Measurements from ENCODE around the gene TMOD3.

Gene TMOD3

DNA sequence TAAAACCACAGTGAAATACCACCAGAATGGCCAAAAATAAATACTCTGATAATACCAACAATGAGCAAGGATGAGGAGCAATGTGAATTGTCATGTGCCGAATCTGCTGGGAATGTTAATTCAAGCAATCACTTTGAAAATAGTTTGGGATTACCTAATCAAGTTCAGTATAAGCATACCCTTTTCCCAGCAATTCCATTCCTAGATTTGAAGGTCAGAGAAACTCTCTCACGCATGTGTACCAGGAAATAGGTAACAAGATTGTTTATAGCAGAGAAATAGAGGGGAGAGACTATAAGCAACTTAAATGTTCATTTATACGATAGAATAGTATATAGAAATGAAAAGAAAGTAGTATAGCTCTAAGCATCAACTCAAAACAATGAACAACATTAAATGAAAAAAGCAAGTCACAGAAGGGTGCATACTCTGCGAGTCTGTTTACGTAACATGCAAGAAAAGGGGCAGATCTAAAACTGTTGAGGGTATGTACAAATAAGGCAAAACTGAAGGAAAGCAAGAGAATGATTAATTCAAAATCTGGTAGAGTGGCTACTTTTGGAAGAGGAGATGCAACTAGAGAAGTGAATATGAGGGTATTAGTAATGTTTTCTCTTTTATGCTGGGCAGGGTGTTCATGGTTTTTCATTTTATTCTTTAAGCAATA, 27.4 kb downstream of the TMOD3 start:
- no peaks in the 10 kb centered on the region for H3K9me3 ChIP-seq (ENCODE audit: low read length)
- H3K4me3 ChIP-seq (ENCODE audit: low read length), result no peak overlapping the region
- no peaks in the 10 kb centered on the region for H3K27me3 ChIP-seq (ENCODE audit: insufficient read depth, low read length)
- H3K4me1 ChIP-seq (ENCODE audit: insufficient read depth, low read length), result peaks cover 24% of the 10 kb centered on the region
- H3K36me3 ChIP-seq (ENCODE audit: insufficient read depth, low read length), result peaks cover 2% of the 10 kb centered on the region
- no peak overlapping the region for H2AFZ ChIP-seq (ENCODE audit: low read depth, low read length)

DNA sequence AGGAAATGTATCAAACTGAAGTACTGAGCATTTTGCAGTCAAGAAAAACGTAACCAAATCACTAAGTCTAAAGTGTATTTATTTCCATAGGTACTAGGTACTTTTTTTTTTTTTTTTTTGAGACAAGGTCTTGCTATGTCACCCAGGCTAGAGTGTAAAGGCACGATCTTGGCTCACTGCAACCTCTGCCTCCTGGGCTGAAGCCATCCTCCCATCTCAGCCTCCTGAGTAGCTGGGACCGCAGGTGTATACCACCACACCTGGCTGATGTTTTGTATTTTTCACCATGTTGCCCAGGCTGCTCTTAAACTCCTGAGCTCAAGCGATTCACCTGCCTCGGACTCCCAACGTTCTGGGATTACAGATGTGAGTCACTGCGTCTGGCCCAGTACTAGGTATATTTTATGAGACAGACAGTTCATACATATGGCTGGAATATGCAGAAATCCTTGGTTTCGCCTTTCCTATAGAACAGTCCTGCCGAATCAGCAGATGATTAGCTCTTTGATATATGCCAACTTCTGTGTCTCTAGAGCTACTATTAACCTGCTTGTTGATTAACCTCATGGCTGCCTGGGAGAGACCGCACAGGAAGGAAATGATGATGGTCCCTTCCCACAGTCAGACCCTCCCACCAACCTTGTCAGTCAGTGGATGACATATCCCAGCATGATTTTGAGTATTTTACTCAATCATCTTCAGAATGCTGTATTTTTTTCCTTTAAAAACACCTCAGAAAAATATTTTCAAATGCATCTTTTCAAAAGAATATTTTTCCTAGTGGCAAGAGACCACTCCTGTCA, 32.3 kb downstream of the TMOD3 start:
- peaks cover 4% of the 10 kb centered on the region for H3K4me1 ChIP-seq (ENCODE audit: insufficient read depth, low read length)
- H3K27me3 ChIP-seq (ENCODE audit: insufficient read depth, low read length), result no peaks in the 10 kb centered on the region
- H3K4me3 ChIP-seq (ENCODE audit: low read length), result no peak overlapping the region
- no peak overlapping the region for H2AFZ ChIP-seq (ENCODE audit: low read depth, low read length)
- H3K9me3 ChIP-seq (ENCODE audit: low read length), result peaks cover 2% of the 10 kb centered on the region
- H3K36me3 ChIP-seq (ENCODE audit: insufficient read depth, low read length), result peaks cover 28% of the 10 kb centered on the region

DNA sequence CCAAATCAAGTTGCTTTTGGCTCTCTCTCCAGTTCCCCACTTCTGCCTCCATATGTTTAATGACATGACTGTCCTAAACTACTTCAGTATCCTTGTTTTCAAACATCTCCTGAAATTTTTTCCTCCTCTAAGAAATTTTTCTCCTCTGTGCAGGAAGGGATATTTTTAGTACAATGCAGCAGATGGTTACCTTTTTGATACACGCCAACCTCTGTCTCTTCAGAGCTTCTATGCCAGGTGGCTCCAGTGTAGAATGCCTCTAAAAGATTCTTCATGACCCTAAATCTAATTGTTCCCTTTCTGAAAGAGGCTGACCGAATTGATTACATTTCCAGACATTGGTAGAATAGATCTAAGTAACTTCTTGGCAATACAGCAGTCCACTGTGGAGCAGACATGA, 33.7 kb downstream of the TMOD3 start:
- H3K4me1 ChIP-seq (ENCODE audit: insufficient read depth, low read length), result no peaks in the 10 kb centered on the region
- peaks cover 28% of the 10 kb centered on the region for H3K36me3 ChIP-seq (ENCODE audit: insufficient read depth, low read length)
- no peaks in the 10 kb centered on the region for H3K27me3 ChIP-seq (ENCODE audit: insufficient read depth, low read length)
- H3K9me3 ChIP-seq (ENCODE audit: low read length), result peaks cover 2% of the 10 kb centered on the region
- no peak overlapping the region for H2AFZ ChIP-seq (ENCODE audit: low read depth, low read length)
- H3K4me3 ChIP-seq (ENCODE audit: low read length), result no peak overlapping the region

DNA sequence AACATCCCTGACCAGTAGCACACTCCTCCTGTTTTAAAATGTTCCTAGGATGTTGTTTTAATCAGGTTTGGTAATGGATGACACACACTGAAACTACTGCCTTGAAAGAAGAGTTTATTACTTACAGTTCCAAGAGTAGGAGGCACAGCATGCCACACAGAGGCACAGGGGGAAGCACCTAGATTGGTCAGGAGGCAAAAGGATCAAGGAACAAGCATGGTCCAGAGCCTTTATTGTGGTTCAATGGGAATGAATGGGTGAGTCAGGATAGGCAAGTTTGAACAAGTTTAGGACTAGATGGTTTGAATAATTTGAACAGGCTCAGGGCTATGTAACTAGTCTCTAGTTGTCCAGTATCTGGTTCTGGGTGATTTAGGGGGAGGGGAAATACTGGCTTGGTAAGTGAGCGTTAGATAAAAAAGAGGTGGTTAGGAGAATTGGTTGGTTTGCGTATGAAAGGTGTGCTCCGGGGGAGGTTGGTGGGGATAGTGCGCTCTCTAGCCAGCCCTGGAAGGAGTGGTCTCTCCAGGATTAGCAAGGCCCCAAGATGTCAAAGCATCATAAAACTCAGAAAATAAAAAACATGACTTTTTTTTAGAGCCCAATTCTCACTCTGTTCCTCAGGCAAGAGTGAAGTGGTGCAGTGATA, 35.1 kb downstream of the TMOD3 start:
- Histone ChIP-seq H3K4me1 (ENCODE audit: insufficient read depth, low read length) (peaks cover 2% of the 10 kb centered on the region), H3K27me3 (ENCODE audit: insufficient read depth, low read length) (no peaks in the 10 kb centered on the region), H2AFZ (ENCODE audit: low read depth, low read length) (no peak overlapping the region), H3K4me3 (ENCODE audit: low read length) (no peak overlapping the region), H3K9me3 (ENCODE audit: low read length) (peaks cover 2% of the 10 kb centered on the region), H3K36me3 (ENCODE audit: insufficient read depth, low read length) (peaks cover 26% of the 10 kb centered on the region)

DNA sequence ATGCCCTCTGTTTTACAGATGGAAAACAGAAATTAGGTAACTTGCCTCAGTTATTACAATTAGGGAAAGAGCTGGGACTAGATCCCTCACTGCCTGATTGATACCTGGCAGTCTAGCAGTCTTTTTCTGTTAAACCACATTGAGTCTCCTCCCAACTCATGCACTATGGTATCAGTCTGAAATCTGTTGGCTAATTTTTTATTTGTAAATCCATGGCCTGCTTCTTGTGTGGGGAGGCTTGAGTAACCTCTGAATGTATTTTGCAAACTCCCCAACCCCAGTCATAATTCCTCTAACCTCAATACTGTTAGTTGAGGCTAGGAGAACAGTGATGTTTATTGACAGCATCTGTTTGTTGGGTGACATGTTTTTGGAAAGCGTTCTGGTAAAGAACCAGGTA, 35.9 kb downstream of the TMOD3 start:
- Histone ChIP-seq H3K4me3 (ENCODE audit: low read length) (no peak overlapping the region), H2AFZ (ENCODE audit: low read depth, low read length) (no peak overlapping the region), H3K9me3 (ENCODE audit: low read length) (peaks cover 2% of the 10 kb centered on the region), H3K4me1 (ENCODE audit: insufficient read depth, low read length) (peaks cover 2% of the 10 kb centered on the region), H3K36me3 (ENCODE audit: insufficient read depth, low read length) (peaks cover 26% of the 10 kb centered on the region), H3K27me3 (ENCODE audit: insufficient read depth, low read length) (no peaks in the 10 kb centered on the region)

DNA sequence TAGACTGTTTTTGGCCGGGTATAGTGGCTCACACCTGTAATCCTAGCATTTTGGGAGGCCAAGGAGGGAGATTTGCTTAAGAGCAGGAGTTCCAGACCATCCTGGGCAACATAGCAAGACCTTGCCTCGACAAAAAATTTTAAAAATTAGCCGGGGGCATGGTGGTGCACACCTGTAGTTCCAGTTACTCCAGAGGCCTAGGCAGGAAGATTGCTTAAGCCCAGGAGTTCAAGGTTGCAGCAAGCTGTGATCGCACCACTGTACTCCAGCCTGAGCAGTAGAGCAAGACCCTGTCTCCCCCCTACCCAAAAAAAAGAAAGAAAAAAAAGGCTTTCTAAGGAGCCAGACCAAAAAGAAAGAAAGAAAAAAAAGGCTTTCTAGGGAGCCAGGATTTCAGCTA, 36.7 kb downstream of the TMOD3 start:
- Histone ChIP-seq H3K36me3 (ENCODE audit: insufficient read depth, low read length) (peaks cover 32% of the 10 kb centered on the region), H3K9me3 (ENCODE audit: low read length) (peaks cover 2% of the 10 kb centered on the region), H2AFZ (ENCODE audit: low read depth, low read length) (no peak overlapping the region), H3K4me1 (ENCODE audit: insufficient read depth, low read length) (peaks cover 2% of the 10 kb centered on the region), H3K27me3 (ENCODE audit: insufficient read depth, low read length) (no peaks in the 10 kb centered on the region), H3K4me3 (ENCODE audit: low read length) (no peak overlapping the region)

DNA sequence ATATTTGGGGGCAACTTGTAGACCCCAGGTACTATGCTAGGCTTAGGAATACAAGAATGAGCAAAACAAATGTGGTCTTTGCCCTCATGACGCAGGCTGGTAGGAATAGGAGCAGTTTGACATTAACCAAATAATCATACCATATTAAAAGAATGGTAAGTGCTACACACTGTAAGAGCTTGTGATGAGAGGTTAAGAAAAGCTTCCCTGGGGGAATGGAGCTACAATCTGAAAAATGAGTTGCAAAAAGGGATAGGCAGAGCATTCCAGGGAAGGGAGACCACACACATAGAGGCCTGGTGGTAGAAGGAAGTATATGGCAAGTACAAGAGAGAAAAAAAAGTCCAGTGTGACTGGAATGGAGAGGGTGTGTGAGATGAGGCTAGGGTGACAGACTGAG, 37.3 kb downstream of the TMOD3 start:
- H3K36me3 ChIP-seq (ENCODE audit: insufficient read depth, low read length), result peaks cover 35% of the 10 kb centered on the region
- no peaks in the 10 kb centered on the region for H3K27me3 ChIP-seq (ENCODE audit: insufficient read depth, low read length)
- H3K4me3 ChIP-seq (ENCODE audit: low read length), result no peak overlapping the region
- peaks cover 2% of the 10 kb centered on the region for H3K4me1 ChIP-seq (ENCODE audit: insufficient read depth, low read length)
- peaks cover 2% of the 10 kb centered on the region for H3K9me3 ChIP-seq (ENCODE audit: low read length)
- no peak overlapping the region for H2AFZ ChIP-seq (ENCODE audit: low read depth, low read length)

DNA sequence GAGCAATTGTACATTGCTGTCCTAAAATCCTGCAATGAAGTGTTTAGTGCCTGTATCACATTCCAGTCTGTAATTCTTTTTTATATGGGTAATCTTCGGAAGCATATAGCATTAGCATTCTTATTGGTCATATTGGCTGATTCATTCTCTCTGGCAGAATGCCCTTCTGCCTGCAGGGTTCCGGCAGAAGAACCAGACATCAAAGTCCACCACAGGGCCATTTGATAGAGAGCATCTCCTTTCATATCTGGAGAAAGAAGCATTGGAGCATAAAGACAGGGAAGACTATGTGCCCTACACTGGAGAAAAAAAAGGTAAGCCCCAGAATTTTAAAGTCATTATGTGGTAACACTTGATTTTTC, 39.6 kb downstream of the TMOD3 start:
- no peak overlapping the region for H3K4me3 ChIP-seq (ENCODE audit: low read length)
- peaks cover 2% of the 10 kb centered on the region for H3K9me3 ChIP-seq (ENCODE audit: low read length)
- H3K36me3 ChIP-seq (ENCODE audit: insufficient read depth, low read length), result peaks cover 24% of the 10 kb centered on the region
- no peak overlapping the region for H2AFZ ChIP-seq (ENCODE audit: low read depth, low read length)
- no peaks in the 10 kb centered on the region for H3K27me3 ChIP-seq (ENCODE audit: insufficient read depth, low read length)
- H3K4me1 ChIP-seq (ENCODE audit: insufficient read depth, low read length), result peaks cover 2% of the 10 kb centered on the region

DNA sequence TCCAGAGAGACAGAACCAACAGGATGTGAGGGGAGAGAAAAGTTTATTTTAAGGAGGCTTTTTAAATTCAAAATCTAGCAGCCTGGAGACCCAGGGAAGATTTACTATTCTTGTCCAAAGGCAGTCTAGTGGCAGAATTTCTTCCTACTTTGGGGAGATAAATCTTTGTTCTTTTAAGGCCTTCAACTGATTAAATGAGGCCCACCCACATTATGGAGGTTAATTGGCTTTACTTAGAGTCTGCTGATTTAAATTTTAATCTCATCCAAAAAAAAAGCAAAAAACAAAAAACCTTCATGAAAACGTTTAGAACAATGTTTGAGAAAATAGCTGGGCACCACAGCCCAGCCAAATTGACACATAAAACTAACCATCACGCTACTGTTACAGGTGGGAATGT, 41.3 kb downstream of the TMOD3 start:
- H2AFZ ChIP-seq (ENCODE audit: low read depth, low read length), result no peak overlapping the region
- H3K36me3 ChIP-seq (ENCODE audit: insufficient read depth, low read length), result peaks cover 14% of the 10 kb centered on the region
- H3K9me3 ChIP-seq (ENCODE audit: low read length), result no peaks in the 10 kb centered on the region
- no peaks in the 10 kb centered on the region for H3K27me3 ChIP-seq (ENCODE audit: insufficient read depth, low read length)
- H3K4me3 ChIP-seq (ENCODE audit: low read length), result no peak overlapping the region
- H3K4me1 ChIP-seq (ENCODE audit: insufficient read depth, low read length), result peaks cover 7% of the 10 kb centered on the region

DNA sequence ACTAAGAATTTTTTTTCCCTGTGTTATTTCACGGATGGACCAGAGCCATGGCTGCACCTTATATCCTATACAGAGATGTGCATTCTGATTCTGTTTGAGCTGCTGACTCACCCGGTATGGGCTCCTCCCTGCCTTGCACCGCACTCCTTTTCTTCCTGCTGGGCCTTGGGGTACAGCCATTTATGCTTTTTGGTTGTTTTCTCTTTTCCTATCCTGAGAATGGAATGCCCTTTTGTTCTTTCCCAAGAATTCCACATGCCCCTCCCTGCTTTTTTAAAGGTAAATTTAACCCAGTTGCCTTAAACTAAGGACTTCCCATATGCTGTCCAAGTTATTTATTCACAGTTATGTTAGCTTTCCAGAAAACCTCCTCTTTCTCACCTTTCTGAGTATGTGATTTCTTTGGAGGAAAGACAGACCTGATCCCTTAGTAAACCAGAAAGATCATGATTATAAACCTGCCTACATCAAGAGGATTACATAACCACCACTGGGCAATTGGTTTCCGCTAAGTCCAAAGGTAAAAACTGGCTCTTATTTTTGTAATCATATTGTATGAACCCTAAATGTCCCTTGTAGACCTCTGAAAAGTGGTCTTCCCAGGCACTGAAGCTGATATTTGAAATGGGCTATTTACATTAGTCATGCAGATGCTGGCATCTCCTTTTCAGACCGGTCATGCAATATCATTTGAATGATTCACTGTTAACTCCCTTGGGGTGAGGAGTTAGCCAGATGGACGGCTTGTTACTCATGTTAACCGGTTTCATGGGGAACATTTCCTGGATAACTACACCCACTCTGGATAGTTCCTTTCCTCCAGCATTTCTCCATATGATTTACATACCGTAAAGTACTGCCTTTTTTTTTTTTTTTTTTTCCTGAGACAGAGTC, 45.5 kb downstream of the TMOD3 start:
- H2AFZ ChIP-seq (ENCODE audit: low read depth, low read length), result no peak overlapping the region
- no peaks in the 10 kb centered on the region for H3K27me3 ChIP-seq (ENCODE audit: insufficient read depth, low read length)
- H3K4me3 ChIP-seq (ENCODE audit: low read length), result no peak overlapping the region
- peaks cover 6% of the 10 kb centered on the region for H3K4me1 ChIP-seq (ENCODE audit: insufficient read depth, low read length)
- no peaks in the 10 kb centered on the region for H3K9me3 ChIP-seq (ENCODE audit: low read length)
- peaks cover 16% of the 10 kb centered on the region for H3K36me3 ChIP-seq (ENCODE audit: insufficient read depth, low read length)

DNA sequence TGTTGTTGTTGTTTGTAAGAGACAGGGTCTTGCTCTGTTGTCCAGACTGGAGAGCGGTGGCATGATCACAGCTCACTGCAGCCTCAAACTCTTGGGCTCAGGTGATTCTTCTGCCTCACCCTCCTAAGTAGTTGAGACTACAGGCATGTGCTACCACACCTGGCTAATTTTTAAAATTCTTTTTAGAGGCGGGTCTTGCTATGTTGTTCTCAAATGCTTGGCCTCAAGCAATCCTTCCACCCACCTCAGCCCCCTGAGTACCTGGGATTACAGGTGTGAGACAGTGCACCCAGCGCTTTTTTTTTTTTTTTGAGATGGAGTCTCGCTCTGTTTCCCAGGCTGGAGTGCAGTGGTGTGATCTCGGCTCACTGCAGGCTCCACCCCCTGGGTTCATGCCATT, 46.7 kb downstream of the TMOD3 start:
- Histone ChIP-seq H2AFZ (ENCODE audit: low read depth, low read length) (no peak overlapping the region), H3K36me3 (ENCODE audit: insufficient read depth, low read length) (peaks cover 10% of the 10 kb centered on the region), H3K27me3 (ENCODE audit: insufficient read depth, low read length) (no peaks in the 10 kb centered on the region), H3K4me1 (ENCODE audit: insufficient read depth, low read length) (peaks cover 10% of the 10 kb centered on the region), H3K4me3 (ENCODE audit: low read length) (no peak overlapping the region), H3K9me3 (ENCODE audit: low read length) (no peaks in the 10 kb centered on the region)

DNA sequence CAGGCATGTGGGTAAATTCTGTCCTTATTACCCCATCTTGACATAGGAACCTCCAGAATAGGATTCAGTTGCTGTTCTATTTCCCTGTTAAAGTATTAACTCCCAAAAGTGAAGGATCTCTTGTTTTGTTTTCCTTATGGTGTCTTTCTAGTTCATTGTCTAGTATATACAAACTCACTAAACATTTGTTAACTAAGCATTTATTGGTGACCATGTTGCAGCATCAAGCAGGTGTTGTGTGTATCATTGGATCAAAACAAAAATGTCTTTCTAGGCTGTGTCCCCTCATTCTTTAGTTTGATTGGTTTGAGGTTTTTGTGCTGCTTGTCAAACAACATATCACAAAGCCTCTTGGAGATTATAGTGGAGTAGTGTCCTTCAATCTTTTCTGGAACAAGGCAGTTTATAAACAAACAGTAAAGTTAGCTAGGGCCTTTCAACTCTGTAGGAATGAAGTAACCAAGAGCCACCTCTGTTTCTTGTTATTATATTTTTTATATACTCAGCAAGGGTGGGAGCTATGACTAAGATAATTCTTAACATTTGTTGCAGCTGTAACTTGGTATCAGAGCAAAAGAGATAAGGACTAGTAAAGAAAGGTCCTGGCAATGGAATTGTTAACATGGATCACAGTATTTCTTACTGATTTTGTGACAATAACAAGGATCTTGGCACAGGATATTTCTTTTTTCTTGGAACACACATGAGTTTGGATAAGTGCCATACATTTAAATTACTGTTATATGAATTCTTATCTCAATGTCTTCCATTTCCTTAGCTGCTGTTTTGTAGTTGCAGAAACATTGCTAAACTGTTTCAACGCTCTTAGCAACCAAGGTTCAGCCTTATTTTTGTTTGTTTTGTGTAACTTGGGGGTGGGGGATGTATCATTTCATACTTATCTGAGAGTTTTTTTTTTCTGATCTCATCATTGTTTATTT, 49.3 kb downstream of the TMOD3 start:
- Histone ChIP-seq H3K4me3 (ENCODE audit: low read length) (no peak overlapping the region), H3K9me3 (ENCODE audit: low read length) (no peaks in the 10 kb centered on the region), H2AFZ (ENCODE audit: low read depth, low read length) (no peak overlapping the region), H3K27me3 (ENCODE audit: insufficient read depth, low read length) (no peaks in the 10 kb centered on the region), H3K4me1 (ENCODE audit: insufficient read depth, low read length) (peaks cover 21% of the 10 kb centered on the region), H3K36me3 (ENCODE audit: insufficient read depth, low read length) (peaks cover 2% of the 10 kb centered on the region)

Measured in neuron (in vitro differentiated cells).